ENCODE measurements around the gene NAIF1. TPM values are rescaled to one million over a fixed set of nuclear protein-coding genes. Genes with fewer than 3 reads are reported as not detected.

NAIF1 gene
- total RNA-seq, 1 experiment from 2014 or later, result 14.6 TPM

- in situ Hi-C loops (cut with HindIII; ENCODE audit: low pct_unique_long_range_greater_than_20kb, low sequenced_read_pairs), result no loop called here
- ATAC-seq (no peak), DNase-seq (ENCODE audit: low read depth, low spot score) (no peak)
- Histone ChIP-seq H3K27ac (ENCODE audit: low read length) (no peak overlapping the region), H3K36me3 (ENCODE audit: control insufficient read depth, insufficient read depth, low read length) (no peaks in the 10 kb centered on the region), H3K4me1 (ENCODE audit: control insufficient read depth, insufficient read depth, low read length) (no peaks in the 10 kb centered on the region), H3K4me3 (ENCODE audit: low read depth in 2 of 2, low read length in 2 of 2) (no peak overlapping the region), H3K9me3 (ENCODE audit: control insufficient read depth, insufficient read depth, low read depth, low read length) (no peaks in the 10 kb centered on the region), H3K27me3 (ENCODE audit: control insufficient read depth, insufficient read depth, low read length) (no peaks in the 10 kb centered on the region)
- CTCF ChIA-PET, result interaction anchor here (0.6 kb wide), 1 partner anchor 174 kb away, joined by 5 read pairs; no protein-coding TSS in a partner anchor
- no TSS peak for BruUV-seq (replicated peaks)
- TF ChIP-seq TCF7L2 (IDR thresholded peaks at IDR 0.05; ENCODE audit: low read depth, low read length), result no peak
- no peak for TF ChIP-seq CTCF (IDR thresholded peaks at IDR 0.05)
- no peak for TF ChIP-seq POLR2AphosphoS5 (IDR thresholded peaks at IDR 0.05; ENCODE audit: low read depth, low read length)
- intact Hi-C loops (cut with micrococcal nuclease; ENCODE audit: unreplicated experiment), result no loop called here
- POLR2A ChIA-PET, result no interaction called here
Measured at GRCh38 chr9:128106181-128106939, 39.2 kb upstream of the NAIF1 start.

DNA sequence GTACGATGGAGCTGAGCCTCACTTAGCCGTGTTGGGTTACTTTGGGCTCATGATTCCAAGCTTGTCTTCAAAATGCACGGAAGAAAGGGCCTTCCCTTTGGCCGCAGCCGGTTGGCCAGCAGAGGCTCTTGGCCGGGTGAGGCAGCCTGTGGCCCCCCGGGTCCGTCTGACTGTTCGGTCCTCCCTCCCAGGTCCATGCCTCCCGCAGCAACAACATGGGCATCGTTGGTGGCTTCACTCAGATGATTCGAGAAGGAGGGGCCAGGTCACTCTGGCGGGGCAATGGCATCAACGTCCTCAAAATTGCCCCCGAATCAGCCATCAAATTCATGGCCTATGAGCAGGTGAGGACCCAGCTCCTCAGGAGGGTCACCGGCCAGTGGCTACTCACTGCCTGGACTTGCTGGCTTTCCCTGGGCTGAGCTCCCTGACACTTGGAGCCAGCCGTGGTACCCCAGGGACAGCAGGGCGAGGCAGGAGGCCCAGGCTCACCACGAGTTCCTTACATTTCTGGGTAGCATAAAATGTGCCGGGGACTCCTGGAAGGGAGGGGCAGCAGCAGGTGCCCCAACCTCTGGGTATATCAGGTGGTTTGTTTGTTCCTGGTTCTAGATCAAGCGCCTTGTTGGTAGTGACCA, 38.5 kb upstream of the NAIF1 start:
- Histone ChIP-seq H3K27me3 (ENCODE audit: control insufficient read depth, insufficient read depth, low read length) (no peaks in the 10 kb centered on the region), H3K4me1 (ENCODE audit: control insufficient read depth, insufficient read depth, low read length) (no peaks in the 10 kb centered on the region), H3K4me3 (ENCODE audit: low read depth in 2 of 2, low read length in 2 of 2) (no peak overlapping the region), H3K36me3 (ENCODE audit: control insufficient read depth, insufficient read depth, low read length) (no peaks in the 10 kb centered on the region), H3K27ac (ENCODE audit: low read length) (no peak overlapping the region), H3K9me3 (ENCODE audit: control insufficient read depth, insufficient read depth, low read depth, low read length) (no peaks in the 10 kb centered on the region)
- in situ Hi-C loops (cut with HindIII; ENCODE audit: low pct_unique_long_range_greater_than_20kb, low sequenced_read_pairs) (no loop called here), intact Hi-C loops (cut with micrococcal nuclease; ENCODE audit: unreplicated experiment) (no loop called here)
- ChIA-PET POLR2A (no interaction called here), CTCF (no interaction called here)
- BruUV-seq (replicated peaks), result no TSS peak
- DNase-seq (ENCODE audit: low read depth, low spot score) (no peak), ATAC-seq (no peak)
- TF ChIP-seq POLR2AphosphoS5 (IDR thresholded peaks at IDR 0.05; ENCODE audit: low read depth, low read length) (no peak), REST (IDR thresholded peaks at IDR 0.05; ENCODE audit: insufficient read depth in 1 of 2, low read depth in 2 of 2, low read length in 1 of 2) (no peak), TCF7L2 (IDR thresholded peaks at IDR 0.05; ENCODE audit: low read depth, low read length) (no peak), SIN3A (IDR thresholded peaks at IDR 0.05; ENCODE audit: borderline replicate concordance, insufficient read depth, low read depth, low read length) (no peak), CTCF (IDR thresholded peaks at IDR 0.05) (no peak)
